HAP-1 (cell line): ENCODE results near the gene SORL1-AS1.
A peak's percentile ranks its signal among the peaks of the same experiment; 100 is the strongest.

Experiments used
- DNase-seq, 2 experiments: peaks; one replicate each; pipeline ENCODE4 v3.0.0-alpha.2; 2016 to 2020; ENCODE audit warnings: low spot score in 2 of 2
- H3K27me3 ChIP-seq: fragments of 250-450 bp; sonication (Bioruptor Pico); 2 replicates; pipeline ENCODE4 v1.5.1; 2020; ENCODE audit warnings: low read depth, mild to moderate bottlenecking, moderate library complexity
- H3K36me3 ChIP-seq: fragments of 250-450 bp; sonication (Bioruptor Pico); replicated peaks from 2 replicates; pipeline ENCODE4 v1.5.1; 2020; ENCODE audit warnings: mild to moderate bottlenecking
- H3K4me1 ChIP-seq: fragments of 250-450 bp; sonication (Bioruptor Pico); 2 replicates; pipeline ENCODE4 v1.5.1; 2020; ENCODE audit warnings: mild to moderate bottlenecking
- H3K4me3 ChIP-seq: fragments of 250-450 bp; sonication (Bioruptor Pico); 2 replicates; pipeline ENCODE4 v1.5.1; 2020; ENCODE audit warnings: mild to moderate bottlenecking, moderate library complexity
- H3K9me3 ChIP-seq: fragments of 250-450 bp; sonication (Bioruptor Pico); 2 replicates; pipeline ENCODE4 v1.5.1; 2020; ENCODE audit warnings: mild to moderate bottlenecking, moderate library complexity
- in situ Hi-C: fragments of 300-500 bp; cut with MboI; formaldehyde crosslinking; loops from 3 replicates; pipeline ENCODE4 v1.14.3; 2020; ENCODE audit warnings: low sequenced_read_pairs, inconsistent platforms, mixed read lengths

SORL1-AS1 gene

GRCh38 chr11:121394785-121395184 lies 58.0 kb downstream of the SORL1-AS1 start:
- no peaks in the 10 kb centered on the region; the same call in 1 of the 2 replicates for H3K27me3 ChIP-seq
- no peaks in the 10 kb centered on the region for H3K4me1 ChIP-seq
- in situ Hi-C loops: no loop called here
- no peaks in the 10 kb centered on the region for H3K36me3 ChIP-seq
- DNase-seq: no peak
- H3K9me3 ChIP-seq: no peaks in the 10 kb centered on the region
- H3K4me3 ChIP-seq: no peak overlapping the region

- H3K36me3 ChIP-seq: no peaks in the 10 kb centered on the region
- peaks cover 3% of the 10 kb centered on the region; the same call in 1 of the 2 replicates for H3K4me1 ChIP-seq
- H3K9me3 ChIP-seq: no peaks in the 10 kb centered on the region
- H3K4me3 ChIP-seq: no peak overlapping the region
- DNase-seq: no peak
- in situ Hi-C loops: no loop called here
- no peaks in the 10 kb centered on the region; the same call in 1 of the 2 replicates for H3K27me3 ChIP-seq
These were observed 58.9 kb downstream of the SORL1-AS1 start for GRCh38 chr11:121393855-121394254.

DNA sequence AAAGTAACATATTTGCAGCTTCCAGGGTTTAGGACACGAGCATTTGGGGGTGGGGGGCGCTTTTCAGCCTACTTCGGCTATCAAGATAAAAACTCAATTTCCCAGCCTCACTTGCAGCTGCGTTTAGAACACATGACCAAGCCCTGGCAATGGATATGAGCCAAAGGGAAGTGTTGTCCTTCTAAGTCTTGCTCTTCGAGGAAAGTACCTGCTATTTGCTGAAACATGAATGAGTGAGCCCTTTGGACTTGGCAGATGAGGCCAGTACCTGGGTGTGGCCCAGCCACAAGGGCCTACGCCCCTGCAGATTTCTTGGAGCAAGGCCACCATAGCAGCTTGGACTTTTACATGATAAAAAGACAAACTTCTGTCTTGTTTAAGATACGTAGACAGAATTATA lies 60.9 kb downstream of the SORL1-AS1 start:
- no peak for DNase-seq
- Histone ChIP-seq H3K36me3 (no peaks in the 10 kb centered on the region), H3K4me3 (no peak overlapping the region), H3K9me3 (no peaks in the 10 kb centered on the region), H3K4me1 (peaks cover 3% of the 10 kb centered on the region; the same call in 1 of the 2 replicates), H3K27me3 (no peaks in the 10 kb centered on the region; the same call in 1 of the 2 replicates)
- in situ Hi-C loops: no loop called here

- peak; percentile 12 to 60 for DNase-seq
These were observed 63.1 kb downstream of the SORL1-AS1 start for GRCh38 chr11:121389651-121390050.

More at GRCh38 chr11:121389651-121390050, 63.1 kb downstream of the SORL1-AS1 start:
- Histone ChIP-seq H3K4me1 (peaks cover 3% of the 10 kb centered on the region; the same call in 1 of the 2 replicates), H3K9me3 (no peaks in the 10 kb centered on the region), H3K4me3 (no peak overlapping the region), H3K27me3 (no peaks in the 10 kb centered on the region; the same call in 1 of the 2 replicates), H3K36me3 (no peaks in the 10 kb centered on the region)
- in situ Hi-C loops: no loop called here
